Activated T-cell treated with anti-CD3 and anti-CD28 coated beads, Interleukin-2, amount 50 U/mL, for 48 hours (primary cell): ENCODE data around the gene TM7SF2.

ENCODE experiments used
- DNase-seq, 2 experiments: peaks; one replicate each; pipeline ENCODE4 v3.0.0-alpha.2; 2020

The TM7SF2 gene

GRCh38 chr11:65111744-65112545 is at the start of gene TM7SF2:
TM7SF2 (plus strand) TSS chr11:65111872; CDS start chr11:65112016, 144 bp downstream.
- peak; percentile 96 for DNase-seq

- DNase-seq = no peak
Observed at GRCh38 chr11:65063532-65063931, 48.1 kb upstream of the TM7SF2 start.

GRCh38 chr11:65064847-65065240 is 46.8 kb upstream of the TM7SF2 start:
- DNase-seq = no peak

GRCh38 chr11:65065851-65066250 is 45.8 kb upstream of the TM7SF2 start:
- DNase-seq = no peak

- DNase-seq = no peak
Observed at GRCh38 chr11:65066315-65066714, 45.4 kb upstream of the TM7SF2 start.

- DNase-seq = no peak
Observed at GRCh38 chr11:65066805-65067291, 44.8 kb upstream of the TM7SF2 start.

GRCh38 chr11:65067446-65067845 is 44.2 kb upstream of the TM7SF2 start:
- no peak for DNase-seq

GRCh38 chr11:65069217-65069616 is 42.5 kb upstream of the TM7SF2 start:
- no peak for DNase-seq

- no peak for DNase-seq
Observed at GRCh38 chr11:65071907-65072630, 39.6 kb upstream of the TM7SF2 start.

- no peak for DNase-seq
Observed at GRCh38 chr11:65072631-65072966, 39.1 kb upstream of the TM7SF2 start.

GRCh38 chr11:65077451-65077850 is 34.2 kb upstream of the TM7SF2 start:
- DNase-seq = no peak

- peak; percentile 78 to 81 for DNase-seq
Observed at GRCh38 chr11:65078151-65078550, 33.5 kb upstream of the TM7SF2 start.

- DNase-seq = no peak
Observed at GRCh38 chr11:65078786-65079342, 32.8 kb upstream of the TM7SF2 start.

- DNase-seq = peak in 1 of 2 experiments; percentile 29
Observed at GRCh38 chr11:65083134-65083833, 28.4 kb upstream of the TM7SF2 start.

GRCh38 chr11:65083834-65084597 is 27.7 kb upstream of the TM7SF2 start, which contains the start of the genes CDCA5 and ZFPL1:
CDCA5 (minus strand) TSS chr11:65084040; CDS start chr11:65083978, 62 bp downstream.
ZFPL1 (plus strand) TSS chr11:65084222; CDS start chr11:65084699, 477 bp downstream.
- peak; percentile 97 to 98 for DNase-seq

GRCh38 chr11:65084598-65085375 is 26.9 kb upstream of the TM7SF2 start:
- no peak for DNase-seq

GRCh38 chr11:65085446-65085845 is 26.2 kb upstream of the TM7SF2 start:
- no peak for DNase-seq

- no peak for DNase-seq
Observed at GRCh38 chr11:65086809-65087208, 24.9 kb upstream of the TM7SF2 start.

GRCh38 chr11:65087216-65087615 is 24.5 kb upstream of the TM7SF2 start:
- DNase-seq = no peak

- DNase-seq = no peak
Observed at GRCh38 chr11:65087827-65088226, 23.8 kb upstream of the TM7SF2 start.

- DNase-seq = no peak
Observed at GRCh38 chr11:65089621-65090020, 22.1 kb upstream of the TM7SF2 start.
